ENCODE measurements around the gene HHIPL1.
"Not testable (repeated sequence)": the region's sequence is repeated elsewhere in the genome, so short reads cannot be mapped to it uniquely, and the experiment has no call there.

Gene HHIPL1

DNA sequence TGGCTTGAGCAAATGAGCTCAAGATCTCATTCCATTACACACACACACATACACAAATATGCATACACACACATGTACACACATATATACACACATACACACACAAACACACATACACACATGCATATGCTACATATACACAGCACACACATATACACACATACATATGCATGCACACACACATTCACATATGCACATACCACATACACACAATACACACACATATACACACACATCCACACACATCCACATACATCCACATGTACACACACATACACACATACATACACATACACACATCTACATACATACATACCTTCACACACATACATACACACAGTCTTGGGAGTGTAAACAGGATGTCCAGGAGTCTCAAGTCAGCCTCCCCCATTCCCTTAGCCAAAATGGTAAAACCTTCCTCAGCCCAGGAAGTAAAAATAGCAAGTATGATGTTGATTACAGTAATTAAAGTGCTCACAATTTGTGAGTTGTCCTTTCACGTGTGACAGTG, 12.8 kb downstream of the HHIPL1 start:
- CTCF ChIA-PET, result no interaction called here
- DNase-seq (ENCODE audit: low spot score), result no peak
- TF ChIP-seq, protein P1, sequence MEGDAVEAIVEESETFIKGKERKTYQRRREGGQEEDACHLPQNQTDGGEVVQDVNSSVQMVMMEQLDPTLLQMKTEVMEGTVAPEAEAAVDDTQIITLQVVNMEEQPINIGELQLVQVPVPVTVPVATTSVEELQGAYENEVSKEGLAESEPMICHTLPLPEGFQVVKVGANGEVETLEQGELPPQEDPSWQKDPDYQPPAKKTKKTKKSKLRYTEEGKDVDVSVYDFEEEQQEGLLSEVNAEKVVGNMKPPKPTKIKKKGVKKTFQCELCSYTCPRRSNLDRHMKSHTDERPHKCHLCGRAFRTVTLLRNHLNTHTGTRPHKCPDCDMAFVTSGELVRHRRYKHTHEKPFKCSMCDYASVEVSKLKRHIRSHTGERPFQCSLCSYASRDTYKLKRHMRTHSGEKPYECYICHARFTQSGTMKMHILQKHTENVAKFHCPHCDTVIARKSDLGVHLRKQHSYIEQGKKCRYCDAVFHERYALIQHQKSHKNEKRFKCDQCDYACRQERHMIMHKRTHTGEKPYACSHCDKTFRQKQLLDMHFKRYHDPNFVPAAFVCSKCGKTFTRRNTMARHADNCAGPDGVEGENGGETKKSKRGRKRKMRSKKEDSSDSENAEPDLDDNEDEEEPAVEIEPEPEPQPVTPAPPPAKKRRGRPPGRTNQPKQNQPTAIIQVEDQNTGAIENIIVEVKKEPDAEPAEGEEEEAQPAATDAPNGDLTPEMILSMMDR (conservative IDR thresholded peaks at IDR 0.05; ENCODE audit: low read depth), result no peak
- no peak overlapping the region for H3K27ac ChIP-seq
- POLR2A ChIA-PET (ENCODE audit: low non-redundant PET), result no interaction called here

DNA sequence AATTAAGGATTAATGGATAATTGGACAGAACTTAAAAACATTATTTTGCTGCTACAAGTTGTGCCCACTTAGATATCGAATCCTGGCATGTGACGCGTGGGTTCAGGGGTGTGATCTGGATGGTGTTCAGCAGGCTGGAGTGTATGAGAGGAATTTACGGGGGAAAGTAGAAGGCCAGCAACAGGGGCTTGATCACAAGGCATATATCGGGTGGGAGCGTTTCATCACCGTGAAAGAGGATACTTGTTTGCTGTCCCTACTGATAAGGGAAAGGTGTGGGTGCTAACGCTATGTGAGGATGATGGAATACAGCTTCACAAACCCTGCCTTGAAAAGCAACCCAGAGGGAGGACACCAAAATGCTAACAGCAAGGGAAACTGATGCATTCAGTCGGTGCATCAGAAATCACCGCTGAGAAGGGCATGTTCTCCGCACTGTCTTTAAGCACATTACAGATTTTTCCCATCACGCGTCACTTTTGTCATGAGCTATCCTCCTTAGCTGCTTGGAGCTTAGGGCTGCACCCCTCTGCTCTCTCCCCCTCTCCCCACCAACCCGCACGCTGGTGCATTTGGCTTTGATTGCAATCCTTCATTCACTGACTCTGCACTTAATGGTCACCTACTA, 13.4 kb downstream of the HHIPL1 start:
- CTCF ChIA-PET, result interaction anchor here (0.7 to 1.3 kb wide), 2 partner anchors 83 to 265 kb away, joined by 3 to 4 read pairs; no protein-coding TSS in a partner anchor
- TF ChIP-seq, protein P1 (conservative IDR thresholded peaks at IDR 0.05; ENCODE audit: low read depth), result no peak
- DNase-seq (ENCODE audit: low spot score), result no peak
- no peak overlapping the region for H3K27ac ChIP-seq
- POLR2A ChIA-PET (ENCODE audit: low non-redundant PET), result no interaction called here

DNA sequence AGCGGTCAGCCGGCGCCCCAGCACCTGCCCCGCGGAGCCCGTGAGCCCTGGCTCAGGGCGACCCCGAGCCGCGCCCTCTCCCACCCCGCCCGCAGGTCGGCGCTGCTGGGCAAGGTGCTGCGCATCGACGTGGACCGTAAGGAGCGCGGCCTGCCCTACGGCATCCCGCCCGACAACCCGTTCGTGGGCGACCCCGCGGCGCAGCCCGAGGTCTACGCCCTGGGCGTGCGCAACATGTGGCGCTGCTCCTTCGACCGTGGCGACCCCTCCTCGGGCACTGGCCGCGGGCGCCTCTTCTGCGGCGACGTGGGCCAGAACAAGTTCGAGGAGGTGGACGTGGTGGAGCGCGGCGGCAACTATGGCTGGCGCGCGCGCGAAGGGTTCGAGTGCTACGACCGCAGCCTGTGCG, 14.4 kb downstream of the HHIPL1 start:
- POLR2A ChIA-PET (ENCODE audit: low non-redundant PET), result no interaction called here
- CTCF ChIA-PET, result interaction anchor here (0.5 to 1.3 kb wide), 2 partner anchors 84 to 603 kb away, joined by 3 to 7 read pairs; no protein-coding TSS in a partner anchor
- H3K27ac ChIP-seq, result no peak overlapping the region
- DNase-seq (ENCODE audit: low spot score), result no peak
- TF ChIP-seq, protein P1 (conservative IDR thresholded peaks at IDR 0.05; ENCODE audit: low read depth), result no peak

DNA sequence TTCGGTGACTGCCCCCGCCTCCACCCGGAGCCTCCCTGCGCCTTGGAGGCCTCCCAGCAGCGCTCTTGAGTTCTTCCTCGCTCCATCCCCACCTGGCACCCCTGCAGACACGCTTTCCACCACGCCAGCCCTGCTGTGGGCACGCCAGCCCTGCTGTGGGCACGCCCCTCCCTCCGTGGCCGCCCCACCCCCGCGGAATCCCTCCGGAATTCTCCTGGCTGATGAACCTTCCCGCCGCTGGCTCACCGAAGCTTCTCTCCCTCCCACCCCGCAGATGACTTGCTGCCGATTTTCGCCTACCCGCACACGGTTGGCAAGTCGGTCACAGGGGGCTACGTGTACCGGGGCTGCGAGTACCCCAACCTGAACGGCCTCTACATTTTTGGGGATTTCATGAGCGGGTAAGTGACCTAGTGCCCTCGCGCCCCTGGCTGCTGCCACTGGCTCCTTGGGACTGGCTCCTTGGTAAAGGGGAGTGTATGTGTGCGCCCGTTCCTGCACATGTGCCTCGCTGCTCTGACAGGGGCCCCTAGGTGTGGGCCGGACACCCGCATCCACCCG, 15.2 kb downstream of the HHIPL1 start:
- POLR2A ChIA-PET (ENCODE audit: low non-redundant PET), result no interaction called here
- H3K27ac ChIP-seq, result no peak overlapping the region
- CTCF ChIA-PET, result interaction anchor here (0.9 kb wide), 1 partner anchor 23 kb away, joined by 4 read pairs; no protein-coding TSS in a partner anchor
- no peak for DNase-seq (ENCODE audit: low spot score)
- TF ChIP-seq, protein P1 (conservative IDR thresholded peaks at IDR 0.05; ENCODE audit: low read depth), result no peak

DNA sequence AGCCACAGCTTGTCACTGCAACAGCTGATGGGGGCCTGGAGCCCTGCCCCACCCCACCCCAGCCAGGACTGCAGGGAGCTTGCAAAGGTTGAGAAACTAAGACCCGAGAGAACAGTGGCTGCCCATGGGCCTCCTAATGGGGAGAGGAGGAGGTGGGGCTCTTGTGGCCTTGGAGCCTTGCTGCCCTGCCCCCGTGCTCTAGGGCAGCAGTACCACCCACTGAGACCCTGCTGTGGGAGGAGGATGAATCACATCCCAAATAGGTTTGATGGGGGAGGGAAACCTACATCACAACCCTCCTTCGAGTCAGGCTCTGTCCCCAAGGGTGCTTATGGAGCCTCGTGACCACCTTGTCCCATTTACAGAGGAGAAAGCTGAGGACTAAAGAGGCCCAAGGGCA, 15.9 kb downstream of the HHIPL1 start:
- POLR2A ChIA-PET (ENCODE audit: low non-redundant PET), result no interaction called here
- TF ChIP-seq, protein P1 (conservative IDR thresholded peaks at IDR 0.05; ENCODE audit: low read depth), result no peak
- CTCF ChIA-PET, result interaction anchor here (0.9 kb wide), 1 partner anchor 22 kb away, joined by 4 read pairs; no protein-coding TSS in a partner anchor

DNA sequence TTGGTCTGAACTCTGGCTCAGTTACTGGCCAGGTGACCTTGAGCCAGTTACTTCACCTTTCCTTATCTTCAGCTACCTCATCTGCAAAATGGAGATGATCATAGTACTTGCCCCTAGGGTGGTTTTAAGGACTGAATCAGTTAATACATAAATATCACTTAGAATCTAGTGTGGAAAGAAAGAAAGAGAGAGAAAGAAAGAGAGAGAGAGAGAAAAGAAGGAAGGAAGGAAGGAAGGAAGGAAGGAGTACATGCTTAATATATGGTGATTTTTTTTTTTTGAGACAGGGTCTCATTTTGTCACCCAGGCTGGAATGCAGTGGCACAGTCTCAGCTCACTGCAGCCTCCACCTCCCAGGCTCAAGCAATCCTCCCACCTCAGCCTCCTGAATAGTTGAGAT, 16.3 kb downstream of the HHIPL1 start:
- DNase-seq (ENCODE audit: low spot score); POLR2A ChIA-PET (ENCODE audit: low non-redundant PET); H3K27ac ChIP-seq: not testable (repeated sequence)
- CTCF ChIA-PET, result interaction anchor here (0.9 kb wide), 1 partner anchor 22 kb away, joined by 4 read pairs; no protein-coding TSS in a partner anchor

More for the DNA sequence above, 15.9 kb downstream of the HHIPL1 start:
- no peak for DNase-seq (ENCODE audit: low spot score)
- no peak overlapping the region for H3K27ac ChIP-seq

DNA sequence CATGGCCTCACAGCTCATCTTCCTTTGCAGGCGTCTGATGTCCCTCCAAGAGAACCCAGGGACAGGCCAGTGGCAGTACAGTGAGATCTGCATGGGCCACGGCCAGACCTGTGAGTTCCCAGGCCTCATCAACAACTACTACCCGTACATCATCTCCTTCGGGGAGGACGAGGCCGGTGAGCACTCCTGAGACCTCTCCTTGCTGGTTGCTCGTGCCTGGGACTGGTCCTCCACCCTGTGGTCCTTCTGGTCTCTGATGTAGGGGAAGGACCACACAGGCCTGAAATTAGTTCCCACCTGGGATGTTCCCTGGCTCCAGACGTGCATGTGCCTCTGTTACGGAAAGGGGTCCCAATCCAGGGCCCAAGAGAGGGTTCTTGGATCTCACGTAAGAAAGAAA, 17.9 kb downstream of the HHIPL1 start:
- no peak for DNase-seq (ENCODE audit: low spot score)
- H3K27ac ChIP-seq, result no peak overlapping the region
- ChIA-PET CTCF (no interaction called here), POLR2A (ENCODE audit: low non-redundant PET) (no interaction called here)
- TF ChIP-seq, protein P1 (conservative IDR thresholded peaks at IDR 0.05; ENCODE audit: low read depth), result no peak
